Bone marrow (tissue), 2 donors: ENCODE measurements around the gene CCNY.

Experiments used
- DNase-seq, 2 donors: peaks; one replicate each; lab custom pipeline; 2025; lab: John Stamatoyannopoulos, UW

Gene CCNY

DNA sequence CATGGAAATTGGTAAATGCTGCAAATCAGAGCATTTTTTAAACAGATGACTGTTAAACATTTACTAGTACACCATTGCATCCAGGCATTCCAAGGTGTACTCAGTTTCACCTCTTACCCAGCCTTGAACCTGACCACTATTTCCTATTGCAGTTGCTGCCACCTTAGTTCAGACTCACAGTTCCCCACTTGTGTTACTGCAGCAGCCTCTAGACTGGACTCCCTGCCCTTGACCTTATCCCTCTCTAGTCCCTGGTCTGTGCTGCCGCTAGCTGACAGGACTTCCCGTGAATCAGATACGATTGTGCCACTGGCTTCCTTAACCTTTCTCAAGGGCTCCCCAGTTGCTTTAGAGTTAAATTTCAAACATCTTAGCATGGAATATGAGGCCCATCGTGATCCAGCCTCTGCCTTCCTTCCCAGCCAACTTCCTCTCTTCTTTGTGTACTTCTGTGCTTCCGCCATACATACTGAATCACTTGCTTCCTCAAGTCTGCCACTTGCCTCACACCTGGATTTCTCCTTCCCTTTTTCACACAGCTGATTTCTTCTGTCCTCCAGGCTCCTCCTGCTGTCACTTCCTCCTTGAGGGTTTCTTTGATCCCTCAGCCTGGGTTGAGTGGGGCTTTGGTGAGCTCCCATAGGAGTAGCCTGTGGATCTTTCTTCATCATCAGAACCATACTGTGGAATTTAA lies 150.1 kb downstream of the CCNY start:
- DNase-seq = no peak

DNA sequence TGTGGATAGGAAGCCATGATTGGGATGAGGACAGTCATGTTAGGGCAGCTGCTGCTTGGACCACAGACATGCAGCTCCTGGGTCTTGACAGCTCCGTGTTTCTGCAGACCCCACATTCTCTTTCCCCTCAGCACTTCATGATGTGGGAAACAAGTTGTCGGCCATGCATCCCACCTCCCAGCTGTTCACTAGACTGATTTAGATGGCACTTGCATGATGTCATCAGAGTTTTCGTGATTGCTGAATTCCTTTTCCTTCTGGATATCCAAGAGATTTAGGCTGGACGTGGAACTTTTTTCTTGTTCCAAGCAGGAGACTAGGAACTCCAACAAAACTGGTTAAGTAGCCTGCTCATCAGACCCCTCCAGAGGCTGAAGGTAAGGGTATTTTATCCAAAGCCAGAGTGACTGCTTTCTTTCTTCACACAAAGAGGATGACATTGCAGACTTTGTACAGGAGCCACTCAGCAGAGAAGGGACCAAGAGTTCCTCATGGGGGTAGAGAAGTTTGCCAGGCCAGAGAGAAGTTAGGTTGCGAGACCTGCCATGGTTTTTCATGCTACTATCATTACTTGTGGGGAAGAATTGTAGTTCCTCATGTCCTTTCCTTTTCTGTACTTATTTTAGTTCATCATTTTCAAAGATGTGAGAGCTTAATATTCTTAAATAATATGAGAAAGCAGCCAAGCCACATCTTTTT lies 151.2 kb downstream of the CCNY start:
- DNase-seq = no peak

DNA sequence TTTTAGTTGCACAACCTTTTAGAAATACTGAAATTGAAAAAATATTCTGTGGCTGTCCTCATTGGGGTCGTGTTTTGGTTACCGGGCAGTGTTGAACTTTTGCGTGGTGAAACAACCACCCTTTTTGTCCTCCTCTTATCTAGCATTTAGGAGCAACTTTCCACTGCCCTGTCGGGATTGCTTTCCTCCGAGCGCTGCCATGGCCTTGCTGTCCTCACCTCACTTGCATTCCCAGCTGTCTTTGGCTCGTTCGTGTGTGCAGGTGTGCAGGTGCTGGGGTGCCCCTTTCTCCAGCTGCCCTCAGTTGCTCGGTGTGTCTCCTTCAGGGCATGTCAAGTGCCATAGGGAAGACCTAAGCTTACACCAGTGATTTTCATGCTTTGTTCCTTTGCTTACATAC lies 151.9 kb downstream of the CCNY start:
- DNase-seq = no peak

DNA sequence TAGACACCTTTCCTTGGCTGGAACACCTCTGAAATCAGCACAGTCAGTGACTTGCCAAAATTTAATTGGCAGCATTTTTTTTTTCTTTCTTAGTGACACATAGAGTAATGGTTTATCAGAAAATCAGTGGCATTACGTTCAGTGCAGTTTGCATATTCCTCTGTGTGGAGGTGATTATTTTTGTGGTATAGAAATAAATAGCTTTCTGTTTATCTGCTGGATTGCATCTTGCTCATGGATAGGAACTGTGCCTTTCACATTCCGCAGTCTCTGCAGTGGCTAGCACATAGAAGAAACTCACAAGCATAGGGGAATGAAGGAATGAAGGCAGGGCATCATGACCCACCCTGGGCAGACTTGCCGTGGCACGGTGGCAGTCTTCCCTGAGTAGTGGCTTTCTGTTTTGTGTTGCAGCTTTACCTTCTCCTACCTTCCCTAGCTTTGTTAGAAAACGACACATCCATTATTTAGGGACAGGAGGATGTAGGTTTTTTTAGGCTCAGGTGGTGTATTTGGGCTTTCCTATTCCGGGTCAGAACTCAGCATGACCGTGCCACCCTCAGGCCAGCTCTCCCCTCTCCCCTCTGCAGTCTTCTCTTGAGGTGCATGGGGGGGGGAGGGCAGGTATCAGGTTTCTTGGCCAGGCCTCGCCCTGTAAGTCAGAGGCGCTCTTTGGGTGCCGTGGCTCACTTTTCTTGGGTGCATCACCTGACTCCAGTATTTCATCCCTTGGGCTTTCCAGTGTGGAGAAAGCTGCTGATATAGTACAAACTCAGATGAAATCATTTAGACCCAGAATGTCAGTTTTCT lies 156.3 kb downstream of the CCNY start:
- DNase-seq = no peak

DNA sequence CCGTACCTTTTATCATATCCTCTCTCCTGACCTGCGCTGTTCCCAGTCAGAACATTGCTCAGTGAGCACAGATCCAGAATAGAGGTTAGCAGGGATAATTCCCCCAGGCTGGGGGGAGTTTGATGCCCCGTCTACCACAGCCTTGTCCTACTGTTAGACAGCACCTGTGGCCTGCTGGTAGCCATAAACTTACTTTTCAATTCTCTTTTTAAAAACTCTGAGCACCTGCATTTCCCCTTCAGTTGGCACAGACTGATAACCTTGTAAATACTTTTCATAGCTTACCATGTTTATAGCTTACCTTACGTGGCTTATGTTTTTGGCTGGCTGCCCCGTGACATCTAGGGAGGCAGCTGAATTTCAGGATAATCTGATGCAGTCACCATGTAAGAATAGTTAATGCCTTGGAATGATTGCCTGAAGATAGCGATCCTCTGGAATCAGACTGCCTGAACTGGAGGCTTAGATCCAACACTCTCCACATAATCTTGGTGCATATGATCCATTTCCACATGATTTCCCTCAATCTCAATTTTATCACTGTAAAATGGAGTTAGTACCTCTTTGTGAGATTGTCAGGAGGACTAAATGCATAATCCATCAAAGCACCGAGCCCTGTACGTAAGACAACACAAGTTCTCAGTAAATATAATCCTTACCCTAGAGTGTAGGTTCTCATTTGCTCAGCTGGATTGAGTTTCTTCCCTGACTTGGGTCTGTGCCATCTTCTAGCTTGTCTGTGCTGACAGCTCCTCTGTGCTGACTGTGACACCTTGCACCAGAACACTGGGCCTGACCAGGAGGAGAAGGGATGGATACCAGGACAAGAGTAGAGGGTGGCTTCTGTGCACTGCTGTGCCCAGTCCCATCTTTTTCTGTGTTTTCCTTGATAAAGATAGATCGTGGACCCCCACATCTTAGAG lies 157.1 kb downstream of the CCNY start:
- no peak for DNase-seq

DNA sequence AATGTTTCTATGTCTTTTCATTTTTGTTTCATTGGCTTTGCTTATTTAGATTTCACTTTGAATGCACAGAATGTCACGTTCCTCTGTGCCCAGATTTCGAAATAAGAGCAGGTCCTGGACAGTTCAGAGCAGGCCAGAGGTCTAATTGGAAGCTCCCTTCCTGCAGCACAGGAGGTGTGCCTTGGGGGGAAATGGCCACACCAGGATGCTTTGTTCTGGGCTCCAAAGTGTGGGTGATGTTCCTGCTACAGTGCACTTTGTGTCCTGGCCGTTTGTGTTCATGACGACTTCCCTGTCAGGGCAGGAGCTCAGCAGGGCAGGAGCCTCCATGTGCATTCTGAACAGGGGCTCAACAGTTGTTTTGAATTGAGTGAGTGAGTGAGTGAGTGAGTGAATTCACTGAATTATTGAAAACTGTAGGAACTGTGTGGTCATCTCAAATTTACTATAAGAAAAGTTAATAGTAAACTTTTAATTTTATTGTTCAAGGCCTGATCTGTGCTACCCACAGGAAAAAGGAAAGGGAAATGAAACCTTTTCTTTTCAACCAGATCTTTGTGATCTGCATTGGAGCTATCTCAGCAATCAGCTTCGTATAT lies 159.3 kb downstream of the CCNY start:
- no peak for DNase-seq

DNA sequence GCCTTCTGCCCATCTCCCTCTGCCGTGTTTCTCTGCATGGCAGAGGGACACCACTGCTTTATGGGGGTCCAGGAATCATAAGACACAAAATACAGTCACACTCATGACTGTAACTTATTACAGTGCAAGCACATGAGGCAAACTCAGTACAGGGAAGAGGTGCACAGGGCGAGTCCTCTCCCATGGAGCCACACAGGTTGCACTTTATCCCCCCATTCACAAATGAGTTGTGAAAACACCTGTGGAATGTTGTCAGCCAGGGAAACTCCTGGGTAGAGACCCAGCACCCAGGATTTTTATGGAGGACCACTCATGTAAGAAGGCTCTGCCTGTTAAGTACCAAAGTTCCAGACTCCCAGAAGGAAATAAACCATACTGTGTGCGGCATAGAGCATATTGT lies 161.6 kb downstream of the CCNY start:
- DNase-seq = no peak

DNA sequence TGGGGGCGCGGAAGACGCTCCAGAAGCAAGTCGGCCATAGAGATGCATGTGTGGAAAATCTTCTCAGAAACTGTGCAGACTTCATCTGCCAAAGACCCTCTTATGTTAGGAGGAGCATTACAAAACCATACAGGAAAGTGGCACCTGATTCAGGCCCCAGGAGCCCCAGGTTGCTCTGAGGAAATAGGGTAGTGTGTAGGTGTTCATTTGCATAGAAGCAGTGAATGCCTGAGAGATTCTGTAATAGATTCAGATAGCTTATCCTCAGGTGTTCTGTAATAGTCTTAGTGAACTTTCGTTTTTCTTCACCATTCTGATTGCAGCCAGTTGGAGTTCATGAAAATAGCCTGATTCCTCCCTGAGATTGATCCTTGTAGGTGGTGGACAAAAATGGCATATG lies 162.4 kb downstream of the CCNY start:
- DNase-seq = no peak

DNA sequence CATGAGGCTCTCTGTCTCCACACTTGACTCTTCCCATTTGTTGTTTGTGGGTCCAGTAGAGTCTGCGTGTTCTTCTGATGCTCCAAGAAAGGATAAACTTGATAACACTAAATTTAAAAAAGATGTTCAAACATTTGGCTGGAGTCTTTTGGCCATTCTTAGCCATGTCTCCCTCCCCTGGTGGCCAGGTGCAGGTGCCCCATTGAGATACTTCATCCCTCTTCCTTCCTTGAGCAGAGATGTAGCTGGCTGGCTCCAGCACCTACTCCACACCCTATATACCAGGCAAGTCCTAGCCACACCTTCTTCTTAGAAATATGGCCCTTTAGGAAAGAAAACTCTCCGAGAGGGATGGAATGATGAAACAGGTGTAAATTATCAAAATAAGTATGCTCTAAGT lies 165.6 kb downstream of the CCNY start:
- no peak for DNase-seq

DNA sequence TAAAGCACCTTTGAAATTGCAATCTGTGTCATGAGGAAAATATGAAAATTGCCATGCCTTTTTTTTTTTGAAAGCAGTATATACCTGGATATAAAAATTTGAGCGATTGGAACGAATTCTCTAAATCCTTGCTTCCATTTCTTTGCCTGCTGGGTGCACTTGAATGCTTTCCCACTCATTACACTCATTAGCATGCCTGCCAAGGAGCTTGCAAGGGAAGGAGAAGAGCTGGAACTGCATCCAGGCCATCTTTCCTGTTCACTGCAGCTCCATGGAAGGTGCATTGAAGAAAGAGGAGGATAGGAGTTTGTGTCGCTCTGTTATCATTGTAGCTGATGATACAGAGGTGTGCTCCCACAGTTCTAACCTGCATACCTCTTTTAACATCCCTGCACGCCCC lies 166.4 kb downstream of the CCNY start:
- no peak for DNase-seq

DNA sequence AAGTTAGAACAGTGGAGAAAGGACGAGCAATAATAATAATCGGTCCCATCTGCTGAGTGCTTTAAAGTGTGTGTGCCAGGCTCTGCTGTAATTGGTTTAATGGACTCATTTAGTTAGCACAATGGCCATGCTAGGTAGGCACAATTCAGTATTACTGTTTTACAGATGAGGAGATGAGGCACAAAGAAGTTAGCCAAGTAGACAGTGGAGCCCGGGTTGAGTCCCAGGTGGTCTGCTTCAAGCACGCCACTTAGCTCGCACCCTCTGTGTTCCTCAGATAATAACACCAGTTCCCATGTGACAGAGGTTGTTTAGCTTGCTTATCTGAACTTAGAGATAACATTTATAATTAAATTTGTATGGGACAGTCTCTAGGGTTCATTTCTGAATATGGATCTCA lies 167.3 kb downstream of the CCNY start:
- no peak for DNase-seq

DNA sequence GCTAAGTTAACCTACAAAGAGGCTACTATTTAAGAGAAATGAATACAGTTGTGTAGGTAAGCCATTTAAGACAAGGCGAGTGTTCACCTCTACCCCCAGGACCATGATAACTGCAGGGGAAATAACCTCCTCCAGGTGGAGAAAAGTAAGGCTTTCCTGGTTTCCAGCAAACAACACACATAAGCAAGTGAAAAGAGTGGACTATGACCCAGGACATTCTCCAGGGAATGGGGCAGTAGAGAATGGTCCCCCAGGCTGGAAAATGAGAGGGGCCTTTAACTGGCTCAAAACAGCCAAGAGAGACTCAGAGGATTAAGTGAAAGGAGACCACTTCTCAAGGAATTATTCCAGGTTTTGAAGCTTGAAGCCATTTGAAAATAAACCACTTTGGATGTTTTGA lies 167.8 kb downstream of the CCNY start:
- DNase-seq = no peak

DNA sequence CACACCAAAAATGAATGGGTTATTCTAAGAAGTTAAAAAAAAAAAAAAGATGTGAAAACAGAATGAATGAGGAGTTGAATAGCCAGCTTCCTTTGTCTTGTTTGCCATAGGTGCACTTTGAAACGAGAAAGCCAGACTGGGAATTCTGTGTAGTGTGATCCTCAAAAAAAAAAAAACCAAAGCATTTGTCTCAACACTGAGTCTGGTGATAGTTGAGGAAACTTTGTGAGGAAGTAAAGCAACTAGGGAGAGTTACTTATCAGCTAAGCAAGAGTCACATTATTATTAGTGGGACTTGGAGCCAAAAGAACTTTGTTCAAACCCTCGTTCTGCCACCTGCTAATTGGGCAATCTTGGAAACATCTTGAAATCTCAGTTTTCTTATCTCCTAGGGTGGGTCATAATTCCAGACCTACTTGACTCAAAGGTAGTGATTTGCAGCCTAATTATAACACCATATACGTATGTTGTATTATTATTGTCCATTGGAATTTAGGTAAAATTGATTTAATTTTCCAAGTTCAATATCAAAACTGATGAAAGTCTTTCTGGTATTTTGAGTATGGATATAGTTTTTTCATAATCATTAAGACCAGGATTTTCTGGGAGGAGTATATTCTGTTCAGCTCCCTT lies 169.0 kb downstream of the CCNY start:
- DNase-seq = no peak

DNA sequence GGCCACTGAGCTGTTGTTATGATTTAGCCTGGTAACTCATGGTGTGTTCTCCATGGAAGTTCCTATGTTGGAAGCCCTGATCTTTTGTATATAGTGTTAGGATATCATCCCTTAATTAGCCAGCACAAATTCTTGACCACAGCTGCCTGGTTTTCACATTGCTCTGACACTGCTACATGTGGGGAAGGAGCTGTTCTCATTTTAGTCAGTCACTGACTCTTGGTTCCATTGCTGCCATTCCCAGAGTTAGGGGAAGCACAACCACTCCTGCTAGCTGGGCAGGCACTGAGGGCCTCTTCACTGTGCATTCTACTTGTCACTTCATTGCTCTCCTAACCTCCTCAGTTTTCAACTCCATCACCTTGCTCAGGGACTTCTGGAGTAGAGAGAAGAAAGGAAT lies 170.4 kb downstream of the CCNY start:
- no peak for DNase-seq

DNA sequence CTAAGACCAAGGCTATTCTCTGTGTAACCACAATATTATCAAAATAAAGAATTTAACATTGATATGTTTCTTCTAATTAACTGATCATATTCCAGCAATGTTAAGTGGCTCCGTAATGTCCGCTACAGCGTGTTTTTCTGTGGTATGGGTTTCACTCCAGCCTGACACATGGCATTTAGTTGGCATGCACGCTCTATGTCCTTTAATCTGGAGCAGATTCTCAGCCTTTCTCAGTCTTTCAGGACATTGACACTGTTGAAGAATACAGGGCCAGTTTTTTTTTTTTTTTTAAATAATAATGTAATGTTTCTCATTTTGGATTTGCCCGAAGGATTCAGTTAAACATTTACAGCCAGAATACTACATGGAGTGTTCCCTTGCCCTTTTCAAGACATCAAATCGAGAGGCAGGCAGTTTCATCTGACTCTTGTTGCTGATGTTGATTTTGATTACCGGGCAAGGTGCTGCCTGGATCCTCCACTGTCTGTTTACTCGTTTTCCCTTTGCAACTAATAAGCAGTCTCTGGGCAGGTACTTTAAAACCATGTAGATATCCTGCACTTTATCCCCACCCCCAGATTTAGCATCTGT lies 171.3 kb downstream of the CCNY start:
- no peak for DNase-seq

DNA sequence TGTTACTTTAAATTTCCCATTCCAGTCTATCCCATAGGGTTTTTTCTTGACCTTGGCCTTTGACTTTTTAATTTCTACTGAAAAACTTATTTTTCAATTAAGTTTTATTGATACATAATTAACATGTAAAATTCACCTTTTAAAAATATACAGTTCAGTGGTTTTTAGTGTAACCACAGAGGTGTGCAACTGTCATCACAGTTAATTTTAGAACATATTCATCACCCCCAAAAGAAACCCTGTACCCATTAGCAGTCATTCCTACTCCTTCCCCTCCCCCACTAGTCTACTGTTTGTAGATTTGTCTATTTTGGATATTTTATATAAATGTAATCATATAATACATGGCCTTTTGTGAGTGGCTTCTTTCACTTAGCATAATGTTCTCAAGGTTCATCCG lies 172.3 kb downstream of the CCNY start:
- DNase-seq = no peak

DNA sequence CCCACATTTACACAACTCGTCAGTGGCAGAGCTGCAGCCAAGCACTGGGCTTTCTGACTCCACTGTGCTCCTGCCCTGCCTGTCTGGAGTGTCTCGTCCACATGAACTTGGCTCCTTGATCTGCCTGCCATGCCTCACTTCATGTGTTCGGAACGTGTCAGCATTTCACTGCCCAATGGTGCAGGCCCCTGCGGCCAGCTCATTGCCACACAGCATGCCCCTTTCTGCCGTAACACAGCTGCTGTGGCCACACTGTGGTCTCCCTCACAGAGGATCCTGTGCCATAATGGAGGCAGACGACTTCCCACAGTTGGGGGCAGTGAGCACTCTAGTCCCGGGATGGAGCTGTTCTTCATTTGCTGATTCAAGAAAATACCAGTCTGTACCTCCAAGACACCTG lies 174.6 kb downstream of the CCNY start:
- no peak for DNase-seq

DNA sequence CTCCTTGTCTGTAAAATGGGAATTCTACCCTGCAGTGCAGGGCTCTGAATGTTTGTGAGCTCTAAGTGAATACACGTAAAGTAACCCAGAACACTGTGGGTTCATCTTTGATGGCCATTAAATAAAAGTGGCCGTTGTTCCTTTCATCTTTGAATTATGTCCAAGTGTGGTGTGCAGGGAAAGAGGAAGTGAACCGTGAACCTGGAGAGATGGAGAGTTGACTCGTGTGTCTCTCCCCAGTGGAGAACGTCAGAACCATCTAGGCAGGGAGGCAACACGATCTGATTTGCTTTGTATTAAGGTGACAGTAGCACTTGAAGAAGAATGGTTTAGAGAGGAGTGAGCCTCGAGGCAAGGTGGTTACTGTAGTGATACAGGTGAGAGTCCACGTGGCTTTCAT lies 175.3 kb downstream of the CCNY start:
- DNase-seq = no peak

DNA sequence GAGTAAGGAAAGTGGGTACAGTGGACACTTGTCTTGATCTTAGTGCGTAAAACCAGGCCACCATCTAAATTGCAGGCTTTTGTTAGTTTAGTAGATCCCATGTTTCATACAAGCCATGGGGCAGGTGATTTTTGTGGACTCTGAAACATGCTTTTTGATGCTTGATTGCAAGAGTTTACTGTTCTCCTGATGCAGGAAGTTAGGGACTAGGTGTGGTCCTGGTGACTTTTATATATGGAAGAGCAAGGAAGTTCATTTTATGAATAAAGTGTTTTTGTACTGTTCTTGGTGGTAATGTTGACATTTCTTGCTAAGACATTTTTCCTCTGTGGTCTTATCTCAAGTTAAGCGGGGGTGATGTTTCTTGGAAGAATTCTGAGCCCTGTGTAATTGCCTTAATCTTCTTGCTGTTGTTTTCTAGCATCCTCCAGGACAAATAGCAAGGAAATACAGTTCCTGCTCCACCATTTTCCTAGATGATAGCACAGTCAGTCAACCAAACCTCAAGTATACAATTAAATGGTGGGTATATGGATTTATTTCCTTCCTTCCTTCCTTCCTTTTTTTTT lies 179.9 kb downstream of the CCNY start:
- no peak for DNase-seq

DNA sequence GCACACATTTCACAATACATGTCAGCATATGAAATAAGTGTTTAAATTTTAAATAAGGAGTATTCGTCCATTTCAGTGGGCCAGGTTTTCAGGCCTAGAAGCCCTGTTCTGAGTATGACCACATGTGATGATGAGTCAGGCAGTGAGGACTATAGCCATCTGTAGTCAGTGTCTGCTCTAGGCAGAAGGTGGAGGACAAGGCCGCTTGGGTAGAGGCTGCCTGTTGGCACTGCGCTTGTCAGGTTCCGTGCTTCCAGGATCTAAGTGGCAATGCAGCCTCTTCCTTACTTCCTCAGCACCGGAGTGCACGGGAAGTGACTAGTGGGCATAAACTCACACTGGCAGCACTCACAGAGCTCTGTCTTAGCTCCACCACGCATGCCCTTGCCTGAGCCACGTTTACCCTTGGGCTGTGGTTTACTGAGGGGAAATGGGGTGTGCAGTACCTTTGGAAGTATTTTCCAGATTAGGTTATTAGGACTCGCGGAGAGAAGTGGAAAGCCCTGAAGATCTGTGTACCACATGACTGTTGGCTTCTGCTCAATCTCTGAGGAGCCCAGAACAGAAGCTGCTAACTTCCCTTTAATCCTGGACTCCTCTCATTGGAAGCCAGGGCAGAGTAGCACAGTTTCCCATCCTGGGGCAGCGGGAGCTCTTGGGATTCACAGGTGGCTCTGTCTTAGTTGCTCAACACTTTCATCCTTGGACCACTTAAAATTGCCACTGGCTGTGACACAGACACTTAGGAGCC lies 181.3 kb downstream of the CCNY start:
- no peak for DNase-seq
